ENCODE measurements around the gene HINFP.

HINFP gene

DNA sequence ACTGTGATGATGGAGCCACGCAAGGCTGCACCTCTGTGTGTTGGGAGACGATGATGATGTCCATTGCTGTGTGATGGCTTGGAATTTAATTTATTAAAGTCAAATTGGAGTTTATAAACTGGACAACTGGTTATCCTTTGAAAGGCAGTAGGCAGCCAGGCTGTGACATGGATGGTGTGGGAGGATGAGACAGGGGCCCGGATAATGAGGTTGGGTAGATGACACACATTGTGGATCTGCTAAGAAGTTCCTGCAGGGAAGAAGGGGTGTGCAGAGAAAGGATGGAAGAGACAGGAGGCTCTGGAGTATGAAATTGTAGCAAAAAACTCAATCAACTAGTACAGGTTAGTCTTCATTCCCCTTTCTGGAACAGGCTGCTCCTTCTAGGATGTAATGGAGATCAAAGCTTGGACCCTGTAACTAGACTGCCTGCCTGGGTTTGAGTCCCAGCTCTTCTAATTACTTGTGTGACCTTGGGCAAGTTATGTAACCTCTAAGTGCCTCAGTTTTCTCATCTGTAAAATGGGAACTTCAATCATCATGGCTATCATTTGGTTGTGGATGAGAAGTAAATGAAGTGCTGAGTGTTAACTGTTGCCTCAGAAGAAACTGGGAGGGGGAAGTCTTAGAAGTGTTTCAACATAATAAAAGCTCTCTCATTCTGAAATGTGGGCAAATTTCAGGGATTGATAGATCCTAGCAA lies 4.2 kb upstream of the HINFP start:
- DNase-seq (ENCODE audit: low spot score): no peak
- no peak for ATAC-seq (ENCODE audit: low read depth)
- H3K4me1 ChIP-seq (ENCODE audit: insufficient read depth, poor library complexity, severe bottlenecking): no peaks in the 10 kb centered on the region
- H3K27me3 ChIP-seq (ENCODE audit: insufficient read depth, poor library complexity, severe bottlenecking): no peaks in the 10 kb centered on the region
- no peak overlapping the region for H3K4me3 ChIP-seq (ENCODE audit: severe bottlenecking)
- H3K27ac ChIP-seq (ENCODE audit: poor library complexity, severe bottlenecking): no peak overlapping the region
- H3K36me3 ChIP-seq (ENCODE audit: low read depth): 0 out of 2 replicates have a peak, but pooled peaks cover 3% of the 10 kb centered on the region
- H3K9me3 ChIP-seq (ENCODE audit: severe bottlenecking): no peaks in the 10 kb centered on the region
- TF ChIP-seq, protein P1, sequence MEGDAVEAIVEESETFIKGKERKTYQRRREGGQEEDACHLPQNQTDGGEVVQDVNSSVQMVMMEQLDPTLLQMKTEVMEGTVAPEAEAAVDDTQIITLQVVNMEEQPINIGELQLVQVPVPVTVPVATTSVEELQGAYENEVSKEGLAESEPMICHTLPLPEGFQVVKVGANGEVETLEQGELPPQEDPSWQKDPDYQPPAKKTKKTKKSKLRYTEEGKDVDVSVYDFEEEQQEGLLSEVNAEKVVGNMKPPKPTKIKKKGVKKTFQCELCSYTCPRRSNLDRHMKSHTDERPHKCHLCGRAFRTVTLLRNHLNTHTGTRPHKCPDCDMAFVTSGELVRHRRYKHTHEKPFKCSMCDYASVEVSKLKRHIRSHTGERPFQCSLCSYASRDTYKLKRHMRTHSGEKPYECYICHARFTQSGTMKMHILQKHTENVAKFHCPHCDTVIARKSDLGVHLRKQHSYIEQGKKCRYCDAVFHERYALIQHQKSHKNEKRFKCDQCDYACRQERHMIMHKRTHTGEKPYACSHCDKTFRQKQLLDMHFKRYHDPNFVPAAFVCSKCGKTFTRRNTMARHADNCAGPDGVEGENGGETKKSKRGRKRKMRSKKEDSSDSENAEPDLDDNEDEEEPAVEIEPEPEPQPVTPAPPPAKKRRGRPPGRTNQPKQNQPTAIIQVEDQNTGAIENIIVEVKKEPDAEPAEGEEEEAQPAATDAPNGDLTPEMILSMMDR (IDR thresholded peaks at IDR 0.05; ENCODE audit: poor library complexity, severe bottlenecking): no peak

DNA sequence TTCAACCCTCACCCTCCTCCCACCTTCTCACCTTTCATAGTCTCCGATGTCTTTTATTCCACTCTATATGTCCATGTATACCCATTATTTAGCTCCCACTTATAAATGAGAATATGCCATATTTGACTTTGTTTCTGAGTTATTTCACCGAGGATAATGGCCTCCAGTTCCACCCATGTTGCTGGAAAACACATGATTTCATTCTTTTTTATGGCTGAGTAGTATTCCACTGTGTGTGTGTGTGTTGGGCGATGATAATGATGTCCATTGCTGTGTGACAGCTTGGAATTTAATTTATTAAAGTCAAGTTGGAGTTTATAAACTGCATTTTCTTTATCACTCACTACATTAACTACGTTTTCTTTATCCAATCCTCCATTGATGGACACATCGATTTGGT lies 3.2 kb upstream of the HINFP start:
- Histone ChIP-seq H3K36me3 (ENCODE audit: low read depth) (0 out of 2 replicates have a peak, but pooled peaks cover 3% of the 10 kb centered on the region), H3K27me3 (ENCODE audit: insufficient read depth, poor library complexity, severe bottlenecking) (no peaks in the 10 kb centered on the region), H3K4me3 (ENCODE audit: severe bottlenecking) (no peak overlapping the region), H3K4me1 (ENCODE audit: insufficient read depth, poor library complexity, severe bottlenecking) (no peaks in the 10 kb centered on the region), H3K9me3 (ENCODE audit: severe bottlenecking) (no peaks in the 10 kb centered on the region), H3K27ac (ENCODE audit: poor library complexity, severe bottlenecking) (no peak overlapping the region)
- ATAC-seq (ENCODE audit: low read depth): no peak
- DNase-seq (ENCODE audit: low spot score): no peak
- TF ChIP-seq, protein P1 (IDR thresholded peaks at IDR 0.05; ENCODE audit: poor library complexity, severe bottlenecking): no peak

DNA sequence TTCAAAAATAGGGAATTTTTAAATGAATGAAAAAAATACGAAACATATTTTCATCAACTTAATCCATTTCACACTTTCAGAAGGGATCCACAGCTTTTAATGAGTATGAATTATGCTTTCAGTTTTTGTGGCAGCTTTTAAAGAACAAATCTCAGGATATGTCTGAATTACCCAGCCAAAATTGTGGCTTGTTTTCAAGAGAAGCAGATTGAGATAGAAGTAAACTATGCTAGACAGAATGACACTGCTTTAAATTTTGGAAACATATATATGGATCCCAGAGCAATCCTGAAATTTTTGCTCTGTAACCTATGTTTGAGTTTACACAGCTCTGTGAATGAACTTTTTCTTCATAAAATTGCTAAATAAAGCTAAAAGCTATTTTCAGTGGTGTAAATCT lies 2.4 kb upstream of the HINFP start:
- peaks cover 5% of the 10 kb centered on the region for H3K36me3 ChIP-seq (ENCODE audit: low read depth)
- H3K9me3 ChIP-seq (ENCODE audit: severe bottlenecking): no peaks in the 10 kb centered on the region
- TF ChIP-seq, protein P1 (IDR thresholded peaks at IDR 0.05; ENCODE audit: poor library complexity, severe bottlenecking): no peak
- no peak overlapping the region for H3K4me3 ChIP-seq (ENCODE audit: severe bottlenecking)
- H3K27ac ChIP-seq (ENCODE audit: poor library complexity, severe bottlenecking): no peak overlapping the region
- ATAC-seq (ENCODE audit: low read depth) (no peak), DNase-seq (ENCODE audit: low spot score) (no peak)
- no peaks in the 10 kb centered on the region for H3K27me3 ChIP-seq (ENCODE audit: insufficient read depth, poor library complexity, severe bottlenecking)
- H3K4me1 ChIP-seq (ENCODE audit: insufficient read depth, poor library complexity, severe bottlenecking): no peaks in the 10 kb centered on the region

DNA sequence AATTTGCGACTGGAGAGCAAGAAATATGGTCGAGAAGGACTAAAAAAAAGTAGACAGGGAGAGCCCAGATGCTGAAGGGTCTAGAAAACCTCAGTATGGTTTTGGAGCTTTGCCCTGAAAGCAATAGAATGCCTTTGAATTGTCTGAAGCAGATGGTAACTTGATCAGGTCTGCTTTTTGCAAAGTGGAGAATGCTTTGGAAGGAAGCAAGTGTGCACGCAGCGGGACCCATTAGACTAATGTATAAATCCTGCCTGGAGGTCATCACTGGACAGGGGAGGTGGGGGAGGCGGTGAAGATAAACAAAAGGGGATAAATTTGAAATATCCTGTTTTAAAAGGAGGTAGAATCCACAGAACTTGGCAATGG lies 757 bp upstream of the HINFP start:
- Histone ChIP-seq H3K36me3 (ENCODE audit: low read depth) (peaks cover 14% of the 10 kb centered on the region), H3K4me3 (ENCODE audit: severe bottlenecking) (peak overlapping the region; percentile 91), H3K4me1 (ENCODE audit: insufficient read depth, poor library complexity, severe bottlenecking) (no peaks in the 10 kb centered on the region), H3K27ac (ENCODE audit: poor library complexity, severe bottlenecking) (no peak overlapping the region), H3K9me3 (ENCODE audit: severe bottlenecking) (no peaks in the 10 kb centered on the region), H3K27me3 (ENCODE audit: insufficient read depth, poor library complexity, severe bottlenecking) (no peaks in the 10 kb centered on the region)
- DNase-seq (ENCODE audit: low spot score) (no peak), ATAC-seq (ENCODE audit: low read depth) (no peak)
- TF ChIP-seq, protein P1 (IDR thresholded peaks at IDR 0.05; ENCODE audit: poor library complexity, severe bottlenecking): no peak

DNA sequence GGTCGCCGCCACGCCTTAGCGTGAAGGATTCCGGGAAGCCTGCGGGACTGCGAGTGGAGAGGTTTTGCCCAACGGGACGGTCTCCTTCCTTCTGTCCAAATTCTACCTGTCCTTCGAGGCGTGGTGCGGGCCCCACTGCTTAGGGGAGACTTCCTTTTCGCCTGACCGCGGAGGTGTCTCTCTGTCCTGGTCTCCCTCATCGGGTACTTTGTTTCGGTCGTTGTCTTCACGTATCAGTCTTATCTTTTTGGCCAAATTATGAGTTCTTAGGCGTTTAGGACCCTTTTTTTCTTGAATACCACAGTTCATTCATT lies 388 bp downstream of the HINFP start:
- no peaks in the 10 kb centered on the region for H3K4me1 ChIP-seq (ENCODE audit: insufficient read depth, poor library complexity, severe bottlenecking)
- TF ChIP-seq, protein P1 (IDR thresholded peaks at IDR 0.05; ENCODE audit: poor library complexity, severe bottlenecking): no peak
- peaks cover 14% of the 10 kb centered on the region for H3K36me3 ChIP-seq (ENCODE audit: low read depth)
- ATAC-seq (ENCODE audit: low read depth) (no peak; the same call in 2 of the 3 replicates), DNase-seq (ENCODE audit: low spot score) (no peak)
- H3K27ac ChIP-seq (ENCODE audit: poor library complexity, severe bottlenecking): peak overlapping the region; percentile 7
- no peaks in the 10 kb centered on the region for H3K9me3 ChIP-seq (ENCODE audit: severe bottlenecking)
- H3K4me3 ChIP-seq (ENCODE audit: severe bottlenecking): peak overlapping the region; percentile 91
- no peaks in the 10 kb centered on the region for H3K27me3 ChIP-seq (ENCODE audit: insufficient read depth, poor library complexity, severe bottlenecking)
